Measurements from ENCODE around the gene PPM1F.
"Not testable (repeated sequence)": the region's sequence is repeated elsewhere in the genome, so short reads cannot be mapped to it uniquely, and the experiment has no call there.

Gene PPM1F

DNA sequence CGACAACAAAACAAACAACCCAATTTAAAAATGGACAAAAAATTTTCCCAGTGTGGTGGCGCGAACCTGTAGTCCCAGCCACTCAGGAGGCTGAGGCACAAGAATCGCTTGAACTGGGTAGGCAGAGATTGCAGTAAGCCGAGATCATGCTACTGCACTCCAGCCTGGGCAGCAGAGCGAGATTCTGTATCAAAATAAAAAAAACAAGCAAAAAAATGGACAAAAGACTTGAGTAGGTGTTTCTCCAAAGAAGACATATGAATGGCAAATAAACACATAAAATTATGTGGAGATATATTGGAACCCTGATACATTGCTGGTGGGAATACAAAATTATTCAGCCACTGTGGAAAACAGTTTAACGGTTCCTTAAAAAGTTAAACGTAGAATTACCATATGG, 57.8 kb downstream of the PPM1F start:
- no peak overlapping the region for H3K27ac ChIP-seq (ENCODE audit: low read length)
- H3K27me3 ChIP-seq (ENCODE audit: low read depth, low read length) = no peaks in the 10 kb centered on the region
- H3K9me3 ChIP-seq (ENCODE audit: control insufficient read depth in 1 of 2, low read length in 2 of 2) = no peaks in the 10 kb centered on the region
- H3K4me1 ChIP-seq (ENCODE audit: control insufficient read depth in 1 of 2, insufficient read depth in 2 of 2, low read length in 2 of 2) = no peaks in the 10 kb centered on the region
- no peak overlapping the region for H3K4me3 ChIP-seq (ENCODE audit: low read depth in 1 of 2, low read length in 2 of 2)
- no peaks in the 10 kb centered on the region for H3K36me3 ChIP-seq (ENCODE audit: control insufficient read depth in 1 of 2, insufficient read depth in 2 of 2, low read length in 2 of 2)

DNA sequence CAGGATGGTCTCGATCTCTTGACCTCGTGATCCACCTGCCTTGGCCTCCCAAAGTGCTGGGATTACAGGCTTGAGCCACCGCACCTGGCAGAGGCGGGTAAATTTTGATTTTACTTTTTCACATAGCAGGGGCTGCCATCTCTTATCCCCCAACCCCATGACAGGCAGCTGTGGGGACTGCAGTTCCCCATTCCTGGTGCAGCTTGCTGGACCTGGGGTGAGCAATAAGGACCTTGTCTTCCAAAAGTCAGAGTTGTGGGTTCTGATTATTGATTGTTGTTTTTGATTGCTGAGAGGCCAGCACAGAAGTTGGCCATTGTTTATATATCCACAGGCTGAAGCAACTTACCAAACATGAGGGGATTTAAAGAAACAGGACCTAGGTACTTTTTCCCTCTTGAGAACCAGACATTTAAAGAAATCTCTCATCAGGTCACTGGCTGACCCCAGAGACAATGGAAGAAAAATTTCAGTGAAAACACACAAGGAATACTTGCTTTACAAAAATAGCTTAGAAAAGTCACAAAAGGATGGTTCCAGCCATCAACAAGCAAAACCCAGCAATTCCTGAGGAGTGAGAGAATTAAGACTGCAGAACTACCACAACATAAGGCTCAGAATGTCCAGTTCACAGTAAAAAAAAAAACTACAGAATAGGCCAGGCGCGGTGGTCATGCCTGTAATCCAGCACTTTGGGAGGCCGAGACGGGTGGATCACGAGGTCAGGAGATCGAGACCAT, 63.2 kb downstream of the PPM1F start:
- Histone ChIP-seq H3K4me1 (ENCODE audit: control insufficient read depth in 1 of 2, insufficient read depth in 2 of 2, low read length in 2 of 2) (no peaks in the 10 kb centered on the region), H3K27ac (ENCODE audit: low read length) (no peak overlapping the region), H3K9me3 (ENCODE audit: control insufficient read depth in 1 of 2, low read length in 2 of 2) (no peaks in the 10 kb centered on the region), H3K4me3 (ENCODE audit: low read depth in 1 of 2, low read length in 2 of 2) (no peak overlapping the region), H3K36me3 (ENCODE audit: control insufficient read depth in 1 of 2, insufficient read depth in 2 of 2, low read length in 2 of 2) (no peaks in the 10 kb centered on the region), H3K27me3 (ENCODE audit: low read depth, low read length) (no peaks in the 10 kb centered on the region)

DNA sequence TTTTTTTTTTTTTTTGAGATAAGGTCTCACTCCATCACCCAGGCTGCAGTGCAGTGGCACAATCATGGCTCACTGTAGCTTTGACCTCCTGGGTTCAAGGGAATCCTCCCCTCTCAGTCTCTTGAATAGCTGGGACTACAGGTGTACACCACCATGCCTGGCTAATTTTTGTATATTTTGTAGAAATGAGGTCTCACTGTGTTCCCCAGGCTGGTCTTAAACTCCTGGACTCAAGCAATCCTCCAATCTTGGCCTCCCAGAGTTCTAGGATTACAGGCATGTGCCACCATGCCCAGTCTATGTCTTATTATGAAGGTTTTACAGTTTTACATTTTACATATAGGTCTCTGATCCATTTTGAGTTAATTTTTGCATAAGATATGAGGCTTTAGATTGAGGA, 64.8 kb downstream of the PPM1F start:
- no peak overlapping the region for H3K4me3 ChIP-seq (ENCODE audit: low read depth in 1 of 2, low read length in 2 of 2)
- no peak overlapping the region for H3K27ac ChIP-seq (ENCODE audit: low read length)
- no peaks in the 10 kb centered on the region for H3K9me3 ChIP-seq (ENCODE audit: control insufficient read depth in 1 of 2, low read length in 2 of 2)
- no peaks in the 10 kb centered on the region for H3K27me3 ChIP-seq (ENCODE audit: low read depth, low read length)
- no peaks in the 10 kb centered on the region for H3K4me1 ChIP-seq (ENCODE audit: control insufficient read depth in 1 of 2, insufficient read depth in 2 of 2, low read length in 2 of 2)
- H3K36me3 ChIP-seq (ENCODE audit: control insufficient read depth in 1 of 2, insufficient read depth in 2 of 2, low read length in 2 of 2) = no peaks in the 10 kb centered on the region

DNA sequence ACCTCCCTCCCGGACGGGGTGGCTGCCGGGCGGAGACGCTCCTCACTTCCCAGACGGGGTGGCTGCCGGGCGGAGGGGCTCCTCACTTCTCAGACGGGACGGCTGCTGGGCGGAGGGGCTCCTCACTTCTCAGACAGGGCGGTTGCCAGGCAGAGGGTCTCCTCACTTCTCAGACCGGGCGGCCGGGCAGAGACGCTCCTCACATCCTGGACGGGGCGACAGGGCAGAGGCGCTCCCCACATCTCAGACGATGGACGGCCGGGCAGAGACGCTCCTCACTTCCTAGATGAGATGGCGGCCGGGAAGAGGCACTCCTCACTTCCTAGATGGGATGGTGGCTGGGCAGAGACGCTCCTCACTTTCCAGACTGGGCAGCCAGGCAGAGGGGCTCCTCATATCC, 68.7 kb downstream of the PPM1F start:
- H3K27me3 ChIP-seq (ENCODE audit: low read depth, low read length); H3K4me1 ChIP-seq (ENCODE audit: control insufficient read depth in 1 of 2, insufficient read depth in 2 of 2, low read length in 2 of 2); H3K27ac ChIP-seq (ENCODE audit: low read length); H3K36me3 ChIP-seq (ENCODE audit: control insufficient read depth in 1 of 2, insufficient read depth in 2 of 2, low read length in 2 of 2); H3K9me3 ChIP-seq (ENCODE audit: control insufficient read depth in 1 of 2, low read length in 2 of 2); H3K4me3 ChIP-seq (ENCODE audit: low read depth in 1 of 2, low read length in 2 of 2): not testable (repeated sequence)

DNA sequence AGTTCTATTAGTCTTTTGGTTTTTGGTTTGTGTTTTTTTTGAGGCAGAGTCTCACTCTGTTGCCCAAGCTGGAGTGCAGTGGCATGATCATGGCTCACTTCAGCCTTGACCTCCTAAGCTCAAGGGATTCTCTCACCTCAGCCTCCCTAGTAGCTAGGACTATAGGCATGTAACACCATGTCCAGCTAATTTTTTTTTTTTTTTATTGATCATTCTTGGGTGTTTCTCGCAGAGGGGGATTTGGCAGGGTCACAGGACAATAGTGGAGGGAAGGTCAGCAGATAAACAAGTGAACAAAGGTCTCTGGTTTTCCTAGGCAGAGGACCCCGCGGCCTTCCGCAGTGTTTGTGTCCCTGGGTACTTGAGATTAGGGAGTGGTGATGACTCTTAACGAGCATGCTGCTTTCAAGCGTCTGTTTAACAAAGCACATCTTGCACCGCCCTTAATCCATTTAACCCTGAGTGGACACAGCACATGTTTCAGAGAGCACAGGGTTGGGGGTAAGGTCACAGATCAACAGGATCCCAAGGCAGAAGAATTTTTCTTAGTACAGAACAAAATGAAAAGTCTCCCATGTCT, 69.8 kb downstream of the PPM1F start:
- H3K9me3 ChIP-seq (ENCODE audit: control insufficient read depth in 1 of 2, low read length in 2 of 2); H3K4me1 ChIP-seq (ENCODE audit: control insufficient read depth in 1 of 2, insufficient read depth in 2 of 2, low read length in 2 of 2); H3K27ac ChIP-seq (ENCODE audit: low read length); H3K27me3 ChIP-seq (ENCODE audit: low read depth, low read length); H3K36me3 ChIP-seq (ENCODE audit: control insufficient read depth in 1 of 2, insufficient read depth in 2 of 2, low read length in 2 of 2); H3K4me3 ChIP-seq (ENCODE audit: low read depth in 1 of 2, low read length in 2 of 2): not testable (repeated sequence)

DNA sequence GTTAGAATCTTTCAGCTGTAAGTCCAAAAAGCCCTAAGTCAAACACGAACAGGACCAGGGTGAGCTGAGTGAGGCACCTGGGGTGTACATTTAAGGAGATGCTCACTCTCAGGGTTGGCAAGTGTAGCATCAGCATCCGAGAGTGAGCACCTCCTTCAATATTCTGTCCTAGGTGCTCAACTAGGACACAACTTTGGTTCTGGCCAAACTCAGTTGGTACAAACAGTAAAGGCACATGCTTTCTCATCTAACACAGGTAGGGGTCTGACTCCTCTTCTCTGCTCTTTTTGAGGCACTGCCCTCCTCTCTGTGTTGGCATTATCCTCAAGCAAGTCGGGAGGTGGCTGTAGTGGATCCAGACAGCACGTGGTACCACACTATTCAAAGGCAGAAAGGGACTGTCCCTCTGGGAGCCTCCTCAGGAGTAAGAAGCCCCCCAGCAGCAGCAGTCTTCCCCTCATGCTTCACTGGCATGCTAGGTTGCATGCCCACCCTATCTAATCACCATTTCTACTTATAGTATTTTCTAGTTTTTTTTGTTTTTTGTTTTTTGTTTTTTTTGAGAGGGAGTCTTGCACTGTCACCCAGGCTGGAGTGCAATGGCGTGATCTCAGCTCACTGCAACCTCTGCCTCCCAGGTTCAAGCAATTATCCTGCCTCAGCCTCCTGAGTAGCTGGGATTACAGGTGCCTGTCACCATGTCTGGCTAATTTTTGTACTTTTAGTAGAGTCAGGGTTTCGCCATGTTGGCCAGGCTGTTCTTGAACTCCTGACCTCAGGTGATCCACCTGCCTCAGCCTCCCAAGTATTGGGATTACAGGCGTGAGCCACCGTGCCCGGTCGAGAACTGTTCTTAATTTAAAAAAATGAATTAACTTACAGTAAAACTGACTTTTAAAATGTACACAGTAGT, 70.6 kb downstream of the PPM1F start:
- no peak overlapping the region for H3K27ac ChIP-seq (ENCODE audit: low read length)
- H3K36me3 ChIP-seq (ENCODE audit: control insufficient read depth in 1 of 2, insufficient read depth in 2 of 2, low read length in 2 of 2) = no peaks in the 10 kb centered on the region
- no peaks in the 10 kb centered on the region for H3K4me1 ChIP-seq (ENCODE audit: control insufficient read depth in 1 of 2, insufficient read depth in 2 of 2, low read length in 2 of 2)
- no peaks in the 10 kb centered on the region for H3K9me3 ChIP-seq (ENCODE audit: control insufficient read depth in 1 of 2, low read length in 2 of 2)
- H3K4me3 ChIP-seq (ENCODE audit: low read depth in 1 of 2, low read length in 2 of 2) = no peak overlapping the region
- H3K27me3 ChIP-seq (ENCODE audit: low read depth, low read length) = no peaks in the 10 kb centered on the region

DNA sequence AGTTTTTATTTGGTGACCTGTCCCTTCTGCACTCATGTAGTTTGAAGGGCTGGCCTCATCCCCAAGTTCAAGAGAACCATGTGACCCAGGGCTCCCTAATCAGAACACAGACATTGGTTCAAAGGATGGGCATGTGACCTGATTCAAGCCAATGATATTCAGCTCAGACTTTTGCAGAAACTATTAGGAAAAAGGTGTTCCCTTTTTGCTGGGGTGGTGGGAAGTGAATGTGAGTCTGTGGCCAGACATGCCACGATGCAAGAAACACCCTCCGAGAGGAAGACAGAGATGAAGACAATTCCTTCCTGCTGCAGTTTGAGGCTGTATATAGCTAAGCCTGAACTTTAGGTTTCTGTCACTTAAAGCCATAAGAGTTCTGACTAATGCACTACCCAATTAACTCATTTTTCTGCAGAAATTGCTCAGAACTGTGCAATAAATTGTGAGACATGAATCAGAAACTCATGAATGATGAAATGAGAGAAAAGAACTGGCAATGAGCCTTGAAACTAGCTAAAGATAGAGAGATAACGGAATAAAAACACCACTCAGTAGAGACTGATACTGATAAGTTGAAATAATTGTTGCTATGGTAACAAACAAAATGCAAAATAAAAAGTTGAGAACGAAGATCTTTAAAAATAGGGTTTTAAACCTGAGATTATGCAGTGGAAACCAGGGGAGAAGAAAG, 76.0 kb downstream of the PPM1F start:
- H3K27ac ChIP-seq (ENCODE audit: low read length) = no peak overlapping the region
- no peaks in the 10 kb centered on the region for H3K36me3 ChIP-seq (ENCODE audit: control insufficient read depth in 1 of 2, insufficient read depth in 2 of 2, low read length in 2 of 2)
- no peak overlapping the region for H3K4me3 ChIP-seq (ENCODE audit: low read depth in 1 of 2, low read length in 2 of 2)
- no peaks in the 10 kb centered on the region for H3K27me3 ChIP-seq (ENCODE audit: low read depth, low read length)
- H3K4me1 ChIP-seq (ENCODE audit: control insufficient read depth in 1 of 2, insufficient read depth in 2 of 2, low read length in 2 of 2) = no peaks in the 10 kb centered on the region
- H3K9me3 ChIP-seq (ENCODE audit: control insufficient read depth in 1 of 2, low read length in 2 of 2) = no peaks in the 10 kb centered on the region

DNA sequence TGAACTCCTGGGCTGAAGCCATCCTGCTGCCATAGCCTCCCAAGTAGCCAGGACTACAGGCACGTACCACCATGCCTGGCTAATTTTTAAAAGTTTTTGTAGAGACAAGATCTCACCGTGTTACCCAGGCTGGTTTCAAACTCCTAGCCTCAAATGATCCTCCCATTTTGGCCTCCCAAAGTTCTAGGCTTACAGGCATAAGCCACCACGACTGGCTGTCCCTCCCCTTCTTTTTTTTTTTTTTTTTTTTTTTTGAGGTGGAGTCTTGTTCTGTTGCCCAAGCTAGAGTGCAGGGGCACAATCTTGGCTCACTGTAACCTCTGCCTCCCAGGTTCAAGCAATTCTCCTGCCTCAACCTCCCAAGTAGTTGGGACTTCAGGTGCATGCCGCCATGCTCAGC, 77.7 kb downstream of the PPM1F start:
- H3K36me3 ChIP-seq (ENCODE audit: control insufficient read depth in 1 of 2, insufficient read depth in 2 of 2, low read length in 2 of 2); H3K4me1 ChIP-seq (ENCODE audit: control insufficient read depth in 1 of 2, insufficient read depth in 2 of 2, low read length in 2 of 2); H3K9me3 ChIP-seq (ENCODE audit: control insufficient read depth in 1 of 2, low read length in 2 of 2); H3K27ac ChIP-seq (ENCODE audit: low read length); H3K27me3 ChIP-seq (ENCODE audit: low read depth, low read length); H3K4me3 ChIP-seq (ENCODE audit: low read depth in 1 of 2, low read length in 2 of 2): not testable (repeated sequence)

DNA sequence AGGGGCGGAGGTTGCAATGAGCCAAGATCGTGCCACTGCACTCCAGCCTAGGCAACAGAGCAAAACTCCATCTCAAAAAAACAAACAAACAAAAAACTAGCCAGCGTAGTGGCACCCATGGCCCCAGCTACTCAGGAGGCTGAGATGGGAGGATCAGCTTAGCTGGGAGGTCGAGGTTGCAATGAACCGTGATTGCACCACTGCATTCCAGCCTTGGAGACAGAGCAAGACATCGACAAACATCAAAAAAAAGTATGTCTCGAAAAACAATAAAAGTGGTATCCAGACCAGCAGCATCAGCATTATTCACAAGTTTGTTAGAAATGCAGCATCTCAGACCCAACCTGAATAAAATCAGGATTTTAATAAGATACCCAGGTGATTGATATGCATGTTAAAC, 79.0 kb downstream of the PPM1F start:
- Histone ChIP-seq H3K4me1 (ENCODE audit: control insufficient read depth in 1 of 2, insufficient read depth in 2 of 2, low read length in 2 of 2) (no peaks in the 10 kb centered on the region), H3K36me3 (ENCODE audit: control insufficient read depth in 1 of 2, insufficient read depth in 2 of 2, low read length in 2 of 2) (no peaks in the 10 kb centered on the region), H3K9me3 (ENCODE audit: control insufficient read depth in 1 of 2, low read length in 2 of 2) (no peaks in the 10 kb centered on the region), H3K4me3 (ENCODE audit: low read depth in 1 of 2, low read length in 2 of 2) (no peak overlapping the region), H3K27ac (ENCODE audit: low read length) (no peak overlapping the region), H3K27me3 (ENCODE audit: low read depth, low read length) (no peaks in the 10 kb centered on the region)

DNA sequence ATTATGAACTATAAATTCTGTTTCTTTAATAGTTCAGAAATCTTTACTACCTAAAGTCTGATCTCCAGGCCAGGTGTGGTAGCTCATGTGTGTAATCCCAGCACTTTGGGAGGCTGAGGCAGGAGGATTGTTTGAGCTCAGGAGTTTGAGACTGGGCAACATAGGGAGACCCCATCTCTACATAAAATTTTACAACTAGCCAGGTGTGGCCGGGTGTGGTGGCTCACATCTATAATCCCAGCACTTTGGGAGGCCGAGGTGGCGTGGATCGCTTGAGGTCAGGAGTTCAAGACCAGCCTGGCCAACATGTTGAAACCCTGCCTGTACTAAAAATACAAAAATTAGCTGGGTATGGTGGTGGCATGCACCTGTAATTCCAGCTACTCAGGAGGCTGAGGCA, 79.9 kb downstream of the PPM1F start:
- not testable (repeated sequence) for H3K4me3 ChIP-seq (ENCODE audit: low read depth in 1 of 2, low read length in 2 of 2); H3K9me3 ChIP-seq (ENCODE audit: control insufficient read depth in 1 of 2, low read length in 2 of 2); H3K36me3 ChIP-seq (ENCODE audit: control insufficient read depth in 1 of 2, insufficient read depth in 2 of 2, low read length in 2 of 2); H3K27me3 ChIP-seq (ENCODE audit: low read depth, low read length); H3K27ac ChIP-seq (ENCODE audit: low read length); H3K4me1 ChIP-seq (ENCODE audit: control insufficient read depth in 1 of 2, insufficient read depth in 2 of 2, low read length in 2 of 2)

Data from muscle layer of duodenum (tissue), 2 donors.